HAP-1 (cell line): ENCODE results near the gene CACNA1I.

Experiments
- DNase-seq, 2 experiments: peaks; one replicate each; pipeline ENCODE4 v3.0.0-alpha.2; 2016 to 2020; ENCODE audit warnings: low spot score in 2 of 2
- H3K27me3 ChIP-seq: fragments of 250-450 bp; sonication (Bioruptor Pico); 2 replicates; pipeline ENCODE4 v1.5.1; 2020; ENCODE audit warnings: low read depth, mild to moderate bottlenecking, moderate library complexity
- H3K36me3 ChIP-seq: fragments of 250-450 bp; sonication (Bioruptor Pico); replicated peaks from 2 replicates; pipeline ENCODE4 v1.5.1; 2020; ENCODE audit warnings: mild to moderate bottlenecking
- H3K4me1 ChIP-seq: fragments of 250-450 bp; sonication (Bioruptor Pico); 2 replicates; pipeline ENCODE4 v1.5.1; 2020; ENCODE audit warnings: mild to moderate bottlenecking
- H3K4me3 ChIP-seq: fragments of 250-450 bp; sonication (Bioruptor Pico); 2 replicates; pipeline ENCODE4 v1.5.1; 2020; ENCODE audit warnings: mild to moderate bottlenecking, moderate library complexity
- H3K9me3 ChIP-seq: fragments of 250-450 bp; sonication (Bioruptor Pico); 2 replicates; pipeline ENCODE4 v1.5.1; 2020; ENCODE audit warnings: mild to moderate bottlenecking, moderate library complexity
- in situ Hi-C: fragments of 300-500 bp; cut with MboI; formaldehyde crosslinking; loops from 3 replicates; pipeline ENCODE4 v1.14.3; 2020; ENCODE audit warnings: low sequenced_read_pairs, inconsistent platforms, mixed read lengths

CACNA1I gene

GRCh38 chr22:39545386-39546365 is 24.9 kb upstream of the CACNA1I start:
- in situ Hi-C loops = no loop called here
- no peaks in the 10 kb centered on the region for H3K9me3 ChIP-seq
- no peak overlapping the region for H3K4me3 ChIP-seq
- H3K27me3 ChIP-seq = peaks cover 23% of the 10 kb centered on the region
- peak; percentile 40 to 89 for DNase-seq
- H3K36me3 ChIP-seq = no peaks in the 10 kb centered on the region
- H3K4me1 ChIP-seq = no peaks in the 10 kb centered on the region

- Histone ChIP-seq H3K27me3 (peaks cover 32% of the 10 kb centered on the region), H3K4me1 (no peaks in the 10 kb centered on the region), H3K9me3 (no peaks in the 10 kb centered on the region), H3K4me3 (no peak overlapping the region), H3K36me3 (no peaks in the 10 kb centered on the region)
- in situ Hi-C loops = no loop called here
- DNase-seq = no peak
These were observed 23.5 kb upstream of the CACNA1I start for GRCh38 chr22:39546889-39547586.

DNA sequence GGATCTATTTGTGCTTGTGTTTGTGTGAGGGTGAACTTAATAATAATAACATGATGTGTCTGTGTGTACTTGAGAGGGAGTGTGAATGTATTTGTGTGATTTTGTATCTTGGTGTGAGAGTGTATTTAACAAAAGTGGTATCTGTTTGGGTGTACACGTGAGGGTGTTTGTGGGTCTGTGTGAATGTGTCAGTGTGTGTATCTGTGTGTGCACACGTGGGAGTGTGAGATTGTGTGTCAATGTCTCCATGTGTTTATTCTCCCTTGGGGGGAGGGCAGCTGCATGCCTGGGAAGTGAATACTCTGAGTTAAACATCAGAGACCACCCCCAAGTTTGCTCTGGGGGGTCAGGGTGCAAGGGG is 23.0 kb upstream of the CACNA1I start:
- H3K36me3 ChIP-seq = no peaks in the 10 kb centered on the region
- peaks cover 32% of the 10 kb centered on the region for H3K27me3 ChIP-seq
- no peak for DNase-seq
- H3K4me3 ChIP-seq = no peak overlapping the region
- H3K9me3 ChIP-seq = no peaks in the 10 kb centered on the region
- no peaks in the 10 kb centered on the region for H3K4me1 ChIP-seq
- in situ Hi-C loops = no loop called here

GRCh38 chr22:39553429-39553828 is 17.1 kb upstream of the CACNA1I start:
- in situ Hi-C loops = no loop called here
- Histone ChIP-seq H3K9me3 (no peaks in the 10 kb centered on the region), H3K36me3 (no peaks in the 10 kb centered on the region), H3K4me3 (no peak overlapping the region), H3K4me1 (no peaks in the 10 kb centered on the region), H3K27me3 (peaks cover 37% of the 10 kb centered on the region)
- DNase-seq = no peak

DNA sequence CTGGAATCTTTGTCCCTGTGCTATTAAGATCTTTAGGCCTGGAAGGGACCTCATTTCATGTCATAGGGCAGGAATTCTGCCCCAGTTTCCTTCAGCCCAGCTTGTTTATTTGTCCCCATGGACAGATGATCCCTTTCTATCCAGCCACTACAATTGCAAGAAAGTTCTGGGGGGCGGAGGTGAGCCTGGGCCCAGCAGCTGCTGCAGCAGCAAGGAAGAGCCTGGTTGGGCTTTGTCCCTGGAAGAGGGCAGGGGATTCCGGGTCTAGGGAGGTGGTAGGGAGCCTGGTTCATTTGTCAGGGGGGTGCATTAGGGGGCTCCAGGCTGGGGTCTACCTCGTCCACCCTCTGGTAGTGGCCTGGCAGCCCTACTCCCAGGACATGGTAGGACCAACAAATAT is 16.4 kb upstream of the CACNA1I start:
- in situ Hi-C loops = no loop called here
- no peak for DNase-seq
- no peak overlapping the region for H3K4me3 ChIP-seq
- no peaks in the 10 kb centered on the region for H3K9me3 ChIP-seq
- no peaks in the 10 kb centered on the region for H3K36me3 ChIP-seq
- peaks cover 32% of the 10 kb centered on the region for H3K27me3 ChIP-seq
- no peaks in the 10 kb centered on the region for H3K4me1 ChIP-seq

DNA sequence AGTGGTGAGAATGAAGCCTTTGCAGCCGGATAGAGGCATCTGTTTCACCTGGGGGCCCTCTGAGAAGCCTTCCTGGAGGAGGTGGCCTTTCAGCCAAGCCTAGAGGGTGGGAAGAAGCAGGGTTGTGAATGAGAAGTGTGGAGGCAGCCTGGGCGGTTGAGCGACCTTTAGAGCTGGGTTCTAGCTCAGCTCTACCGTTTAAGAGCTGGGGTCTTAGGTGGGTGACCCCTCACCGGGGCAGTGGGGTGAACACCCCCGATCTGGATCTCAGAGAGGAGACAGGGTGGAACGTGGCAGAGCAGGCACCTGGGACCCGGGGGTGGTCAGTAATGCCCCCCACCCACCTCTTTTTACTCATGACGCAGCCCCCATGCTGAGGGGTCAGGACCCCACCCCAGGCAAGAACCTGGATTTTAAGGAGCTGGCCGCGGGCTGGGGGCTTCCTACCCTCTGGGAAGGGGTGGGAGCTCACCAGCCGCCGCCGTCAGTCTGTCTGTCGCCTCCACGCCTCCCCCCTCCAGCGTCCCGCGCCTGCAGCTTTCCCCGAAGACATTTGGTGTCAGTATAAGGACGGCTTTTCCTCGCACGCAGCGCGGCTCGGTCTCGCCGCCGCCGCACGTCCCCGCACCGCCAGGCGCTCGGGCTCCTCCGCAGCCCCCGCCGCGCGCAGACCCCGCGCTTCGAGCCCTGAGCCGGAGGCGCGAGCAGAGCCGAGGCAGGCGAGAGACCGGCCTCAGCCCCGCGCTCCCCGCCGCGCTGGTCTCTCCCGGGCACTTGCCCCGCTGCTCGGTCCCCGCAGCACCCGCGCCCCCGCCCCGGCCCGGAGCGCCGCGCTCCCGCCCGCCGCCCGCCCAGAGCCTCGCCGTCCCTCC is 13.3 kb upstream of the CACNA1I start:
- H3K4me1 ChIP-seq = no peaks in the 10 kb centered on the region
- no peaks in the 10 kb centered on the region for H3K36me3 ChIP-seq
- no peak overlapping the region for H3K4me3 ChIP-seq
- in situ Hi-C loops = no loop called here
- H3K27me3 ChIP-seq = peaks cover 23% of the 10 kb centered on the region
- DNase-seq = peak in 1 of 2 experiments; percentile 44
- H3K9me3 ChIP-seq = no peaks in the 10 kb centered on the region

DNA sequence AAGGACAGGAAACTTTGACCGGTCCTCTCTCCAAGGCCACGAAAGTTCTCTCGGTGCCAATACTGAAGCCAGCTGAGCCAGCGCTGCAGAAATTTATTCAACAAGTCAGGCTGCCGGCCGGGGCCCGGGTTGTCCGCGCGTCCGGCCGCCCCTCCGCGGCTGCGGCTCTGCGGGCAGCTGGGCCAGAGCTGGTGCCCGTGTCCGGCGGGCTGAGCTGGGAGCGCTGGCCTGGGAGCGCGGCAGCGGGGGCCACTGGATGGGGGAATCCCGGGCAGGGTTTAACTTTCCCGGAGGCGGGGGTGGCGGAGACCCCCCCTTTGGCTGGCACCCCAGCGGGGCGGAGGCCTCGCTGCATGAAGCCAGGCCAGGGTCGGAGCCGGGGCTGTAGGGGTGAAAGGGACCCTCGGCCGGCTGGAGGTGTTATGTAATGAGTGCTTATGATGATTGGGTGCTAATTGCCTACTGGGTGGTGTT is 12.3 kb upstream of the CACNA1I start:
- in situ Hi-C loops = no loop called here
- H3K36me3 ChIP-seq = no peaks in the 10 kb centered on the region
- DNase-seq = no peak
- peaks cover 23% of the 10 kb centered on the region for H3K27me3 ChIP-seq
- no peak overlapping the region for H3K4me3 ChIP-seq
- H3K4me1 ChIP-seq = no peaks in the 10 kb centered on the region
- H3K9me3 ChIP-seq = no peaks in the 10 kb centered on the region

GRCh38 chr22:39558950-39559349 is 11.6 kb upstream of the CACNA1I start:
- H3K4me3 ChIP-seq = no peak overlapping the region
- H3K9me3 ChIP-seq = no peaks in the 10 kb centered on the region
- in situ Hi-C loops = no loop called here
- H3K27me3 ChIP-seq = peaks cover 23% of the 10 kb centered on the region
- no peaks in the 10 kb centered on the region for H3K4me1 ChIP-seq
- H3K36me3 ChIP-seq = no peaks in the 10 kb centered on the region
- DNase-seq = no peak

GRCh38 chr22:39559456-39560105 is 11.0 kb upstream of the CACNA1I start:
- in situ Hi-C loops = no loop called here
- Histone ChIP-seq H3K9me3 (no peaks in the 10 kb centered on the region), H3K4me3 (no peak overlapping the region), H3K36me3 (no peaks in the 10 kb centered on the region), H3K27me3 (peaks cover 23% of the 10 kb centered on the region), H3K4me1 (no peaks in the 10 kb centered on the region)
- peak in 1 of 2 experiments; percentile 64 for DNase-seq

DNA sequence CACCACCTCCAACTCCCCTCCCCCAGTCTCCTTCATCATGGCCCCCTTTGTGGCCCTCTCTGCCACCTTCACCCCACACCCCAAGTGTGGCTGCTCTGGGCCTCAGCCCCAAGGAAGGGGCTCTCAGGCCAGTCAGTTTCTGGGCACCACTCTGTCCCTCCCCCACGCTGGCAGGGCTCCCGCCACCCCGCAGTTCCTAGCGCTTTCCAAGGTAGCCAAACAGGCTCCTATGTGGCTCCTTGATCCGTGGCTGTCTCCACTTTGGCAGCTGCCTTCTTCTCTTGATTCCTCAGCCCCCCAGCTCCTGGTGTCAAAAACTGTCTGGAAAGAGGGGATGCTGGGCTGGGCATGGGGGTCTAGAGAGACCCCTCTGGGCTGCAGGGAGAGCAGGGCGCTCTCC is 10.4 kb upstream of the CACNA1I start:
- no peak overlapping the region for H3K4me3 ChIP-seq
- H3K36me3 ChIP-seq = no peaks in the 10 kb centered on the region
- no peak for DNase-seq
- no peaks in the 10 kb centered on the region for H3K4me1 ChIP-seq
- in situ Hi-C loops = no loop called here
- H3K9me3 ChIP-seq = no peaks in the 10 kb centered on the region
- H3K27me3 ChIP-seq = peaks cover 23% of the 10 kb centered on the region

DNA sequence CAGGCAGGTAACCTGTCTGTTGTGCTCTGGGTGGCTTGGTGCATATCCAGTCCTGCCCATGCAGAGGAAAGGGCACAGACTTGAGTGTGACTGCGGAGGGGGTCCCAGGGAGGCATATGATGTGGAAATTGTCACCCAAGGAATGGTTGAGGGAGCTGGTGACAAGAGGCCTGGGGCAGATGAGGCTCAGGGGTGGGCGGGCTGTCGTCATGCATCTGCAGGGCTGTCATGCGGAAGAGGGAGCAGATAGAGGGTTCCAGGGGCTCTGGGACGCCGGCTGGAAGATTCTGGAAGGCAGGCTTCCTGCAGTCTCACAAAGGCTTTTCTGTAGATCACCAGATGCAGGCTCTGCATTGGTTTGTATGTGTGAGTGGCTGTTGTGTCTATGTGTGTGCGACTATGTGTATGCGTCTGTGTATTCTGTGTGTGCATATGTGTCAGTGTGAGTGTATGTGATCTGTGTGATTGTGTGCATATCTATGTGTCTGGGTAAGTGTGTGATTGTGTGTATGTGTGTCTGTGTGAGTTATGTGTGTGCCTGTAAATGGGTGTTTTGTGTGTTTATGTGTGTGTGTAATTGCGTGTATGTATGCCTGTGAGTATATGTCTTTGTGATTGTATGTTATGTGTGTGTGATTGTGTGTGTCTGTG is 7.6 kb upstream of the CACNA1I start:
- Histone ChIP-seq H3K4me3 (no peak overlapping the region), H3K9me3 (no peaks in the 10 kb centered on the region), H3K4me1 (no peaks in the 10 kb centered on the region), H3K27me3 (0 out of 2 replicates have a peak, but pooled peaks cover 3% of the 10 kb centered on the region), H3K36me3 (no peaks in the 10 kb centered on the region)
- in situ Hi-C loops = no loop called here
- no peak for DNase-seq

DNA sequence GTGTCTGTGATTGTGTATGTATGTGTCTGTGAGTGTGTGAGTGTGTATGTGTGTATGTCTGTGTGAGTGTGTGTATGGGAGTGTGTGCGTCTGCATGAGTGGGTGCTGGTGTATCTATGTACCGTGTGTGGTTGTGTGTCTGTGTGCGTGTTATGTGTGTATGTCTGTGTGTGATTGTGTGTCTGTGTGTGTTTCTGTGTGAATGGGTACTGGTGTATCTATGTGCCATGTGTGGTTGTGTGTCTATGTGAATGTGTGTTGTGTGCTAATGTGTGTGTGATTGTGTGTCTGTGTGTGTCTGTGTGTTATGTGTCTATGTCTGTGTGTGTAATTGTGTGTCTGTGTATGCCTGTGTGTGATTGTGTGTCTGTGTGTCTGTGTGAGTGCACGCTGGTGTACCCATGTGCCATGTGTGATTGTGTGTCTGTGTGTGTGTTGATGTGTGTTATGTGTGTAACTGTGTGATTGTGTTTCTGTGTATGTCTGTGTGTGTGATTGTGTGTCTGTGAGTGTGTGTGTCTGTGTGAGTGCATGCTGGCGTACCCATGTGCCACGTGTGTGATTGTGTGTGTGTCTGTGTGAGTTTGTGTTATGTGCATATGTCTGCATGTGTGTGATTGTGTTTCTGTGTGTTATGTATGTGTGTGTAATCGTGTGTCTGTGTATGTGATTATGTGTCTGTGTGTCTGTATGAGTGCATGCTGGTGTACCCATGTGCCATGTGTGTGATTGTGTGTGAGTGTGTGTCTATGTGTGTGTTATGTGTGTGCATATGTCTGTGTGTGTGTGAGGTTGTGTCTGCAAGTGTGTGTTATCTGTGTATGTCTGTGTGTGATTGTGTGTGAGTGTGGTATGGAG is 6.8 kb upstream of the CACNA1I start:
- H3K27me3 ChIP-seq = 0 out of 2 replicates have a peak, but pooled peaks cover 3% of the 10 kb centered on the region
- H3K9me3 ChIP-seq = no peaks in the 10 kb centered on the region
- H3K4me3 ChIP-seq = no peak overlapping the region
- DNase-seq = no peak
- in situ Hi-C loops = no loop called here
- no peaks in the 10 kb centered on the region for H3K36me3 ChIP-seq
- no peaks in the 10 kb centered on the region for H3K4me1 ChIP-seq
